CD14-positive monocyte (primary cell): Measurements from ENCODE around the gene TUBB4B. TPM values are rescaled to one million over a fixed set of nuclear protein-coding genes. Genes with fewer than 3 reads are reported as not detected.

Source experiments
- DNase-seq, 3 donors: peaks; one replicate each; pipeline ENCODE4 v3.0.0-alpha.2; 2011 to 2022
- H2AFZ ChIP-seq: 2 replicates; pipeline ENCODE4 v1.6.0; 2012; ENCODE audit warnings: mild to moderate bottlenecking, low read depth, low read length, inconsistent platforms; ENCODE audit not compliant: insufficient read depth, poor library complexity, severe bottlenecking
- H3K27ac ChIP-seq, 2 donors: 1 replicate in 1 of 2; 2 replicates in 1 of 2; pipeline ENCODE4 v1.5.1; 2012 to 2013; ENCODE audit warnings: low read length in 2 of 2, control low read depth in 1 of 2, inconsistent platforms in 1 of 2, low read depth in 1 of 2, mild to moderate bottlenecking in 1 of 2
- H3K27me3 ChIP-seq, 2 donors: one replicate each; pipeline versions ENCODE4 v1.6.0 to v1.6.1; 2011 to 2013; ENCODE audit warnings: low read length in 2 of 2; ENCODE audit not compliant: control insufficient read depth in 2 of 2, insufficient read depth in 2 of 2
- H3K36me3 ChIP-seq, 2 donors: replicated peaks in 1 of 2; 1 replicate in 1 of 2; 2 replicates in 1 of 2; pipeline versions ENCODE4 v1.5.1 to v1.6.1; 2012 to 2013; ENCODE audit warnings: low read length in 2 of 2, control low read depth in 1 of 2, inconsistent platforms in 1 of 2, mild to moderate bottlenecking in 1 of 2; ENCODE audit not compliant: insufficient read depth in 2 of 2, control insufficient read depth in 1 of 2
- H3K4me1 ChIP-seq, 2 donors: 1 replicate in 1 of 2; 2 replicates in 1 of 2; pipeline versions ENCODE4 v1.5.1 to v1.6.1; 2012 to 2013; ENCODE audit warnings: low read length in 2 of 2, control low read depth in 1 of 2, inconsistent platforms in 1 of 2, mild to moderate bottlenecking in 1 of 2, moderate library complexity in 1 of 2; ENCODE audit not compliant: insufficient read depth in 2 of 2, control insufficient read depth in 1 of 2
- H3K4me2 ChIP-seq: replicated peaks from 2 replicates; pipeline ENCODE3; 2012; ENCODE audit warnings: low read length, moderate library complexity, mild to moderate bottlenecking; ENCODE audit not compliant: poor library complexity, severe bottlenecking; ENCODE audit errors: extremely low read depth
- H3K4me3 ChIP-seq, 3 experiments: fragments of 200-600 bp in 1 of 3; sonication (generic) in 1 of 3; replicated peaks in 1 of 3; 1 replicate in 2 of 3; 2 replicates in 1 of 3; pipeline ENCODE4 v1.5.1; 2011 to 2013; ENCODE audit warnings: low read length in 3 of 3, mild to moderate bottlenecking in 3 of 3, control low read depth in 2 of 3, low read depth in 2 of 3, inconsistent platforms in 1 of 3, moderate library complexity in 1 of 3
- H3K79me2 ChIP-seq: 2 replicates; pipeline ENCODE4 v1.6.0; 2012; ENCODE audit warnings: mild to moderate bottlenecking, control low read depth, inconsistent platforms, low read length, moderate library complexity; ENCODE audit not compliant: insufficient read depth
- H3K9ac ChIP-seq: 2 replicates; pipeline ENCODE4 v1.6.0; 2017; ENCODE audit warnings: low read length, mild to moderate bottlenecking; ENCODE audit not compliant: insufficient read depth, poor library complexity, severe bottlenecking
- H3K9me3 ChIP-seq, 2 donors: replicated peaks in 1 of 2; 1 replicate in 1 of 2; 2 replicates in 1 of 2; pipeline versions ENCODE4 v1.5.1 to v1.6.1; 2012 to 2013; ENCODE audit warnings: low read length in 2 of 2, control low read depth in 1 of 2; ENCODE audit not compliant: control insufficient read depth in 1 of 2, insufficient read depth in 1 of 2
- H4K20me1 ChIP-seq: 2 replicates; pipeline ENCODE4 v1.6.0; 2012; ENCODE audit warnings: mild to moderate bottlenecking, low read length, control low read depth, moderate library complexity; ENCODE audit not compliant: insufficient read depth
- H3K27ac Mint-ChIP-seq, 7 donors: one replicate each; pipeline ENCODE4 v1.8.0; 2020; ENCODE audit warnings: mild to moderate bottlenecking in 7 of 7, mixed read lengths in 7 of 7, moderate library complexity in 6 of 7, inconsistent platforms in 2 of 7
- H3K27me3 Mint-ChIP-seq, 3 donors: one replicate each; pipeline ENCODE4 v1.8.0; 2021 to 2022; ENCODE audit warnings: low read depth in 3 of 3, mild to moderate bottlenecking in 3 of 3, mixed read lengths in 3 of 3, moderate library complexity in 3 of 3, inconsistent platforms in 1 of 3
- H3K36me3 Mint-ChIP-seq, 2 donors: one replicate each; pipeline ENCODE4 v1.8.0; 2020; ENCODE audit warnings: mixed read lengths in 2 of 2, inconsistent platforms in 1 of 2, mild to moderate bottlenecking in 1 of 2
- H3K4me1 Mint-ChIP-seq: one replicate; pipeline ENCODE4 v1.8.0; 2020; ENCODE audit warnings: mild to moderate bottlenecking, mixed read lengths
- H3K4me3 Mint-ChIP-seq, 2 donors: one replicate each; pipeline ENCODE4 v1.8.0; 2020; ENCODE audit warnings: mild to moderate bottlenecking in 2 of 2, mixed read lengths in 2 of 2, moderate library complexity in 1 of 2
- H3K9me3 Mint-ChIP-seq, 7 donors: one replicate each; pipeline ENCODE4 v1.8.0; 2020 to 2022; ENCODE audit warnings: mixed read lengths in 7 of 7, mild to moderate bottlenecking in 6 of 7, moderate library complexity in 6 of 7, inconsistent platforms in 2 of 7
- WGBS: methylation state at CpG from one replicate; pipeline ENCODE4 v1.1.5; 2013; ENCODE audit warnings: missing lambda C conversion rate; ENCODE audit not compliant: insufficient coverage; 5-methylcytosine and 5-hydroxymethylcytosine counted together
- intact Hi-C, 2 donors: fragments of 100-400 bp; cut with micrococcal nuclease; formaldehyde crosslinking; loops; one replicate each; pipeline versions ENCODE4 v1.15.0 to v1.15.1; 2023
- polyA plus RNA-seq, 3 donors: library from polyadenylated mRNA; depleted of rRNA in 1 of 3; unstranded in 2 of 3; stranded (reverse) in 1 of 3; fragments of 300-500 nt in 2 of 3; fragments of >200 nt in 1 of 3; fragmentation: Illumina TruSeq in 2 of 3; gene quantifications; 1 replicate in 2 of 3; 2 replicates in 1 of 3; pipeline ENCODE4 v1.2.3, GENCODE V29; 2012 to 2021
- TF ChIP-seq, protein P1 (sequence below): fragments of 200-600 bp; IDR thresholded peaks from one replicate; pipeline ENCODE4 v1.8.0; 2022; ENCODE audit warnings: antibody characterized with exemption, mild to moderate bottlenecking

The TUBB4B gene
- polyA plus RNA-seq, 3 donors = 58.1 to 284 (median 70.8) TPM

DNA sequence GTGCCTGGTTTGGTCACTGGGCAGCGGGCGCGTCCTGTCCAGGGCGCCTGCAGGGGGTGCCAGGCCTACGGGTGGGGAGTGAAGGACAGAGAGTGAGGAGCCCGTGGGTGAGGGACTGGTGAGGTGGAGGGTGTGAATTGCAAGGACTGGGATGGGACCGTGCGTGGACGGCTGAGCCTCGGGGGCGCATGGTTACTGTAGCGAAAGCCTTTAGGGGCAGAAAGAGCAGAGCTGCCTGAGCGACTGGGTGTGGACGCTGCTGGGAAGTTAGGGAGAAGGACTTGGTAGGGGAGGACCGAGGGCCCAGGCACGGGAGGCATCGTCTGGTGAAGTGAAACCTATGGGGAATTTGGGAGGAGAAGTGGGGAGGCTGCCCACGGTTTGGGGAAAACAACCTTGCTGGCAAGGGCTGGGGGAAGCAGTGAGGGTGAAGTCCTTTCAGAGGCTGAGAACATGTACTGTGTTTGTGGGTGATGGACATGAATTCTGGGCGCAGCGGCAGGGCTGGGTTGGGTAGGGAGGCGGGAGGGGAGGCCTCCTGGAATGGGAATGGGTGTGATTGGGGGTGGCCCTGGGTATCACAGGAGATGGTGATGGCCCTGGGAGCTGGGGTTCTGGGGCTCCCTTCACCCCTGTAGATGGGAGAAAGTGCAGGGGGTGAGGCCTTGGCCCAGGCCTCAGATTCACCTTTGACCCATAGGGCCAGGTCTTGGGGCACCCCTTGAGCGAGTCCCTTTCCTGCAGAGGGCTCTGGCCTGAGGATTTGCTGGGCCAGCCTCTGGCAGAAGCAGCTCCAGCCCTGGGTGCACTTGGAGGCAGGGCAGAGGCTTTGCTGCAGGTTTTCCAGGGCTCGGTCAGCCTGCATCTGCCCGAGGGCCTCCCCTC, 34.7 kb downstream of the TUBB4B start:
- Mint-ChIP-seq H3K27ac (peak overlapping the region; percentile 7 to 89 (median 74)), H3K36me3 (peaks cover 16 to 45% of the 10 kb centered on the region in 2 donors), H3K27me3 (peaks cover 0 to 4% (median 2%) of the 10 kb centered on the region in 3 donors), H3K9me3 (no peaks in the 10 kb centered on the region), H3K4me3 (peak overlapping the region; percentile 39 to 62), H3K4me1 (peaks cover 45% of the 10 kb centered on the region)
- peak overlapping the region in 1 of 3 experiments; percentile 99 for H3K4me3 ChIP-seq
- H3K27me3 ChIP-seq = no peaks in the 10 kb centered on the region
- peak in 1 of 3 donors; percentile 19 for DNase-seq
- no peaks in the 10 kb centered on the region for H3K9me3 ChIP-seq
- H4K20me1 ChIP-seq = peaks cover 37% of the 10 kb centered on the region
- intact Hi-C loops = no loop called here
- peaks cover 42 to 67% of the 10 kb centered on the region in 2 donors for H3K4me1 ChIP-seq
- peaks cover 26 to 52% of the 10 kb centered on the region in 2 donors for H3K36me3 ChIP-seq
- peak overlapping the region; percentile 95 for H3K4me2 ChIP-seq
- WGBS = 72% methylated on average over 23 of the region's 24 CpGs
- peak overlapping the region; percentile 96 to 98 for H3K27ac ChIP-seq
- peaks cover 48% of the 10 kb centered on the region for H3K79me2 ChIP-seq
- H2AFZ ChIP-seq = no peak overlapping the region
- TF ChIP-seq, protein P1, sequence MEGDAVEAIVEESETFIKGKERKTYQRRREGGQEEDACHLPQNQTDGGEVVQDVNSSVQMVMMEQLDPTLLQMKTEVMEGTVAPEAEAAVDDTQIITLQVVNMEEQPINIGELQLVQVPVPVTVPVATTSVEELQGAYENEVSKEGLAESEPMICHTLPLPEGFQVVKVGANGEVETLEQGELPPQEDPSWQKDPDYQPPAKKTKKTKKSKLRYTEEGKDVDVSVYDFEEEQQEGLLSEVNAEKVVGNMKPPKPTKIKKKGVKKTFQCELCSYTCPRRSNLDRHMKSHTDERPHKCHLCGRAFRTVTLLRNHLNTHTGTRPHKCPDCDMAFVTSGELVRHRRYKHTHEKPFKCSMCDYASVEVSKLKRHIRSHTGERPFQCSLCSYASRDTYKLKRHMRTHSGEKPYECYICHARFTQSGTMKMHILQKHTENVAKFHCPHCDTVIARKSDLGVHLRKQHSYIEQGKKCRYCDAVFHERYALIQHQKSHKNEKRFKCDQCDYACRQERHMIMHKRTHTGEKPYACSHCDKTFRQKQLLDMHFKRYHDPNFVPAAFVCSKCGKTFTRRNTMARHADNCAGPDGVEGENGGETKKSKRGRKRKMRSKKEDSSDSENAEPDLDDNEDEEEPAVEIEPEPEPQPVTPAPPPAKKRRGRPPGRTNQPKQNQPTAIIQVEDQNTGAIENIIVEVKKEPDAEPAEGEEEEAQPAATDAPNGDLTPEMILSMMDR = no peak
- H3K9ac ChIP-seq = peak overlapping the region; percentile 93

DNA sequence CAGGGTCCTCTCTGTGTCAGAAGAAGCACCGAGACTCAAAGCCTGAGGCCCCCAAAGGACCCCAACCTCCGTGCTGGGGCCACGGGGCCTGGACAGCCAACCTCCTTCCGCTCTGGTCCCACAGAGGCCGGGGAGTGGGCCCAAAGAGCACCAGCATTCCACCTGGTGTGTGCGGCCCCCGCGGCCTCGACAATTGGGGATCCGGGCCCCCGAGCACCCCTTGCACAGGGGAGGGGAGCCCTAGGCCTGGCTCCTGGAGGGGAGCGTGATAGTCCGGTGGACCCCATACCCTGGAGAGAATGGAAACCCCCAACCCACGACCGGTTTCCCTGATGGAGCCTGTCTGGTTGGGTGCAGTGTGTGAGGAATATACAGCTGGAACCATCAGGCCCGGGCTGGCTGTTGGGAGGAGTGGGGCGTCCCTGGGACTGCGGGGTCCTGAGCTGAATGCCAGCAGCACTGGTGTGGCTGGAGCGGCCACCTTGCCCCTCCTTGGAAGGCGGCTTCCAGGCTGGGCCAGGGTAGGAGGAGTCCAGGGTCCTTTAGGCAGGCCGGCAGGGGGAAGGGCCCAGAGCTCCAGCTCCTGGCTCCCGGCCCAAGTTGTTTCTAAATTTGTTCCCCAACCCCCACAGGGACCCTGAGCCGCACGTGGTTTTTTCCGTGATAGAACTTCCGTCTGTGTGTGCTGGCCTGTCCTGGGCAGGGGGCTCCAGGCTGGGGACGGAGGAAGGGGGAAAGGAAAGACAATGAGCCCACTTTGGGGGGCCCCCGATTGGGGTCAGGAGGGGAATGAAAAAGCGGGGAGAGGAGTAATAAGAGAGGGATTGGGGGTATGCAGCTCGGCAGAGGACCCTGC, 35.6 kb downstream of the TUBB4B start:
- Histone ChIP-seq H2AFZ (peak overlapping the region; percentile 76), H3K36me3 (peaks cover 25 to 48% of the 10 kb centered on the region in 2 donors), H3K27ac (peak overlapping the region; percentile 96 to 98), H4K20me1 (peaks cover 41% of the 10 kb centered on the region), H3K4me2 (peak overlapping the region; percentile 95), H3K79me2 (peaks cover 56% of the 10 kb centered on the region), H3K27me3 (no peaks in the 10 kb centered on the region), H3K9me3 (no peaks in the 10 kb centered on the region), H3K9ac (peak overlapping the region; percentile 93), H3K4me3 (peak overlapping the region; percentile 44 to 99 (median 98)), H3K4me1 (peaks cover 42 to 74% of the 10 kb centered on the region in 2 donors)
- Mint-ChIP-seq H3K27ac (peak overlapping the region; percentile 94 to 99 (median 97)), H3K4me3 (peak overlapping the region; percentile 88 to 93), H3K36me3 (peaks cover 10 to 36% of the 10 kb centered on the region in 2 donors), H3K9me3 (no peaks in the 10 kb centered on the region), H3K27me3 (peaks cover 0 to 4% (median 2%) of the 10 kb centered on the region in 3 donors), H3K4me1 (peaks cover 42% of the 10 kb centered on the region)
- peak; percentile 38 to 62 (median 42) for DNase-seq
- WGBS = 32% methylated on average over 15 of the region's 30 CpGs
- TF ChIP-seq, protein P1 = no peak
- intact Hi-C loops = no loop called here
